Stimulated activated CD8-positive, alpha-beta memory T cell treated with anti-CD3 and anti-CD28 coated beads, Interleukin-7, amount 100 ng/mL, for 1 hour (primary cell): ENCODE results near the gene GRM2.

Experiments
- DNase-seq, 2 donors: peaks; one replicate each; pipeline ENCODE4 v3.0.0-alpha.2; 2020; ENCODE audit warnings: low read depth in 2 of 2

Gene GRM2

GRCh38 chr3:51705276-51706020, 1.4 kb upstream of the GRM2 start:
- no peak for DNase-seq

- DNase-seq, result no peak
Observed at GRCh38 chr3:51706021-51706485, 815 bp upstream of the GRM2 start.

GRCh38 chr3:51708216-51708845, 1.5 kb downstream of the GRM2 start:
- no peak for DNase-seq

- no peak for DNase-seq
Observed at GRCh38 chr3:51709004-51709420, 2.1 kb downstream of the GRM2 start.

- no peak for DNase-seq
Observed at GRCh38 chr3:51709675-51710074, 2.8 kb downstream of the GRM2 start.

GRCh38 chr3:51710631-51711351, 3.9 kb downstream of the GRM2 start:
- DNase-seq, result no peak

- DNase-seq, result no peak
Observed at GRCh38 chr3:51711352-51712037, 4.6 kb downstream of the GRM2 start.

GRCh38 chr3:51712038-51712420, 5.2 kb downstream of the GRM2 start:
- DNase-seq, result no peak

- no peak for DNase-seq
Observed at GRCh38 chr3:51712511-51712931, 5.7 kb downstream of the GRM2 start.

GRCh38 chr3:51712963-51713362, 6.1 kb downstream of the GRM2 start:
- DNase-seq, result no peak

- no peak for DNase-seq
Observed at GRCh38 chr3:51715231-51715976, 8.5 kb downstream of the GRM2 start.

GRCh38 chr3:51715977-51716294, 9.1 kb downstream of the GRM2 start:
- DNase-seq, result no peak

- DNase-seq, result no peak
Observed at GRCh38 chr3:51716805-51717204, 9.9 kb downstream of the GRM2 start.

GRCh38 chr3:51717446-51717845, 10.6 kb downstream of the GRM2 start:
- no peak for DNase-seq

GRCh38 chr3:51717947-51718346, 11.1 kb downstream of the GRM2 start:
- DNase-seq, result no peak

GRCh38 chr3:51718547-51719409, 11.9 kb downstream of the GRM2 start:
- DNase-seq, result no peak

GRCh38 chr3:51719410-51720025, 12.7 kb downstream of the GRM2 start:
- DNase-seq, result no peak

GRCh38 chr3:51720292-51721061, 13.6 kb downstream of the GRM2 start:
- no peak for DNase-seq

GRCh38 chr3:51721062-51721745, 14.3 kb downstream of the GRM2 start:
- DNase-seq, result no peak
